ENCODE data around the gene ITSN1. TPM values are rescaled to one million over a fixed set of nuclear protein-coding genes. Genes with fewer than 3 reads are reported as not detected.

Gene ITSN1
- total and polyA plus RNA-seq, 2 of the 13 experiments (the other 11 are each of a cell fraction or from before 2014, with no cell fraction given): 26.1 to 33.8 TPM

DNA sequence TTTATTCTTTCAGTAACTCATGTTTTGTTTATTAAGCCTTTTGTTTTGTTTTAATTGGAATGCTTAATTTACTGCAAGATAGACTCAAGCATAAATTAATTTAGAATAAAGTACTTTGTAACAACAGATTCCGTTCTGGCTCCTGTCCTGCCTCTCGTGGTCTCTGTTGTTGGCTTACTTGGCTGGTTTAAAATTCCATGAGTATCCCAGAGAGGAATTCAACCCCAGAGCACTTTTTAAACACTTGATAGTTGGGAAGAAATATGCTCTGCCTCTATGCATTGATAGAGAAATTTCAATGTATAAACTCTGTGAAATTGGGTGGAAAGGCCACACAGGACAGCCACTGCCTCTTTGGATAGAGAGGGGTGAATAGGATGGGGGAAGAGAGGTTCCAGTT lies 183.6 kb downstream of the ITSN1 start:
- H3K9ac ChIP-seq (ENCODE audit: insufficient read depth, low read depth, low read length): no peak overlapping the region
- no peaks in the 10 kb centered on the region for H3K27me3 ChIP-seq (ENCODE audit: control insufficient read depth in 1 of 2, insufficient read depth in 2 of 2, low read length in 2 of 2)
- no peaks in the 10 kb centered on the region for H3K9me3 ChIP-seq (ENCODE audit: low read length)
- no TSS peak for BruUV-seq (replicated peaks)
- H3K4me2 ChIP-seq (ENCODE audit: low read depth, low read length): no peak overlapping the region
- H3K79me2 ChIP-seq (ENCODE audit: insufficient read depth, low read length): no peaks in the 10 kb centered on the region
- H3K4me3 ChIP-seq (replicated peaks in 1 of 3; ENCODE audit: insufficient read depth in 1 of 3, low read depth in 2 of 3, low read length in 3 of 3): no peak overlapping the region
- DNase-seq (ENCODE audit: low spot score): no peak
- ATAC-seq: no peak
- FAIRE-seq: no peak
- no peak overlapping the region for H3K27ac ChIP-seq (ENCODE audit: extremely low read length, insufficient read depth, low read length)
- no peak overlapping the region for H2AFZ ChIP-seq (ENCODE audit: low read length)
- ChIA-PET CTCF (ENCODE audit: low intra/inter-chr PET ratio, low total read pairs) (no interaction called here), POLR2A (no interaction called here)
- peaks cover 13% of the 10 kb centered on the region for H3K4me1 ChIP-seq (ENCODE audit: insufficient read depth, low read length)
- TF ChIP-seq AHDC1 (CRISPR knock-in tag; IDR thresholded peaks at IDR 0.05; ENCODE audit: borderline replicate concordance) (no peak), ZNF33B (CRISPR knock-in tag; IDR thresholded peaks at IDR 0.05) (no peak), NR2C2 (CRISPR knock-in tag; IDR thresholded peaks at IDR 0.05; ENCODE audit: borderline replicate concordance) (no peak), ZNF546 (CRISPR knock-in tag; conservative IDR thresholded peaks at IDR 0.05) (no peak), CEBPZ (IDR thresholded peaks at IDR 0.05; ENCODE audit: low read length) (no peak), RBFOX2 (IDR thresholded peaks at IDR 0.05; ENCODE audit: low read depth, low read length) (no peak), ZNF430 (CRISPR knock-in tag; IDR thresholded peaks at IDR 0.05) (no peak)
- peaks cover 0 to 19% of the 10 kb centered on the region in 2 experiments; a peak in 1 of 5 replicates for H3K36me3 ChIP-seq (replicated peaks in 1 of 2; ENCODE audit: control insufficient read depth in 1 of 2, insufficient read depth in 2 of 2, low read length in 2 of 2)
- intact Hi-C loops (cut with micrococcal nuclease; ENCODE audit: unreplicated experiment) (no loop called here), in situ Hi-C loops (cut with HindIII; ENCODE audit: extremely low pct_ligation_motif_present, low pct_unique_long_range_greater_than_20kb) (no loop called here)
- WGBS (ENCODE audit: low lambda C conversion rate): 93% methylated on average over 2 of the region's 2 CpGs
- no peaks in the 10 kb centered on the region for H4K20me1 ChIP-seq (ENCODE audit: insufficient read depth, low read length)
